ENCODE measurements around the gene TMEM134.
"Not testable (repeated sequence)": the region's sequence is repeated elsewhere in the genome, so short reads cannot be mapped to it uniquely, and the experiment has no call there.

The TMEM134 gene

DNA sequence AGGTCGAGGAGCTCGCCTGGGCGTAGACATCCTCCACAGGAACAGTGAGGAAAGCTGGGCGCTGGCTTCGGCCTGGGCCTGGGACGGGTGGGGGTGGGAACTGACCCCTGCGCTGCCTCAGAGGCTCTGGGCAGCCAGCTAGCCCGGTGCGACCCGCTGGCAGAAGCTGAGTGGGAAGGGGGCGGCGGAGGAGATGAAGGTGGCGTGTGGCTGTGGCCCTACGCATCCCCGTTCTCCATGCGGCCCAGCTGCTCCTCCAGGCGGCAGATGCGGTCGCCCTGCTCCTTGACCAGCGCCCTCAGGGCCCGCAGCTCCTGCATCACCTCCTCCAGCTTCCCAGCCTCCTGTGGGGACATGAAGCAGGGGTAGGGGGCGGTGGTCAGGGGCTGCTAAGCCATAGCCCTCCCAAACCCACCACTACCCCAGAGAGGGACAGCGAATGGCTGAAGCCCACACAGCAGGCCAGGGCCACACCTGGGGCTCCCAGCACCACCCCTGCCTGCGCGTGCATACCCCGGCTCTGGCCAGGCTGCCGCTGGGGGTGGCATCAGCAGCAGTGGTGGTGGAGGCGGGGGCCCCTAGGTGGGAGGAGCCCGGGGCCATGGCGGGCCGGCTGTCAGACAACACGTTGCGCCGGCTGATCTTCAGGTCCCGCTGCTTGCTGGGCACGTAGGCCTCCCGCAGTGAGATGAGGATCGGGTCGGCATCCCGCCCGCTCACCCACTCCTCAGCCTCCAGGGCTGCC is 30.7 kb downstream of the TMEM134 start:
- no peak for DNase-seq (ENCODE audit: low spot score)

DNA sequence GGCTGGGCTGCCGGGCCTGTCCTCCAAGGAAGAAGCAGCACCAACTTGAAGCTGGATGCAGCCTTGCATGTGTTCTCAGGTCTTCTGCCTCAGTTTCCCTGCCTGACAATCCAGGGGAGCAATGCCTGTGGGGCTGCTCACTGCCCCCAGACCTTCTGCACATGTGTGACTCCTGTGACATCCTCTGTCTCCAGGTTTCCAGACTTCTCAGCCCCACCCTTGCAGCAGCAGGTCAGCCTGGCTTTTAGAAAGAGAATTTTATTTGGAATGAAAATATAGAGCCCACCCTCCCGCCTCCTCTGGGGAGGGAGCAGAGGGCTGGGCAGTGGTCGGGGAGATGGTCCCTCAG is 31.3 kb downstream of the TMEM134 start:
- DNase-seq (ENCODE audit: low spot score): no peak

- DNase-seq (ENCODE audit: low spot score): no peak
Observed at GRCh38 chr11:67437082-67437808, 31.8 kb downstream of the TMEM134 start, which contains the start of gene PTPRCAP. Gene PTPRCAP, minus strand, starts transcription at chr11:67437682. Its CDS starts 63 bp downstream, at chr11:67437619.

- no peak for DNase-seq (ENCODE audit: low spot score)
Observed at GRCh38 chr11:67436459-67437081, 32.5 kb downstream of the TMEM134 start.

DNA sequence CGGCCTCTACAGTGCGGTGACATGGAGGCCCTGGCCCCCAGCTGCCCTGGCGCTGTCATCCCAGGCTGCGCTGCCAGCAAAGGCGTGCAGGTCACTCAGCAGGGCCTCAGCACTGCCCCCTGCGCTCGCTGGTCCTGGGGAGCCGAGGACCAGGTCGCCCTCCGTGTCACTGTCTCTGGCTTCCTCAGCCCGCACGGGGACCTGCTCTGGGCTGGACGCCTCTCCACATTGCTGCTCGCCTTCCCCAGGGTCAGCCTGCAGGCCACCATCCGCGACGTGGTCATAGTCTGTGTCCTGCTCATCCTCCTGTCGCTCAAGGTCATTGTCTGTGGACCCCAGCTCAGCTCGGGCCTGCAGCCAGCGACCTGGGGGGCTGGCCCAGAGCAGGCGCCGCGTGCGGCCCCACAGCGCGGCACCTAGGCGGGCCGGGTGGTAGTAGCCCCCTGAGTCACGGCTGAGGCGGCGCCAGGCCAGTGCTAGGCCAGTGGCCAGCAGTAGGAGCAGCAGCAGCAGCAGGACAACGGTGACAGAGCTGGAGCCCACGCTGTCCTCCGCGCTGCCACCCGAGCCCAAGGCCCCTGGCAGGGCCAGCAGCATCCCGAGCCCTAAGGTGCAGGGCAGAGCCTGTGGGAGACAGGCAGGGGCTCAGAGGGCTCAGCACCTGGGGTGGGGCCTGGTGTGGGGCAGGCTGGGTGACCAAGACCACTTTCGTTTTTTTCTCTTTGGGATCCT is 33.2 kb downstream of the TMEM134 start:
- DNase-seq (ENCODE audit: low spot score): no peak

- no peak for DNase-seq (ENCODE audit: low spot score)
Observed at GRCh38 chr11:67435031-67435726, 33.9 kb downstream of the TMEM134 start.

DNA sequence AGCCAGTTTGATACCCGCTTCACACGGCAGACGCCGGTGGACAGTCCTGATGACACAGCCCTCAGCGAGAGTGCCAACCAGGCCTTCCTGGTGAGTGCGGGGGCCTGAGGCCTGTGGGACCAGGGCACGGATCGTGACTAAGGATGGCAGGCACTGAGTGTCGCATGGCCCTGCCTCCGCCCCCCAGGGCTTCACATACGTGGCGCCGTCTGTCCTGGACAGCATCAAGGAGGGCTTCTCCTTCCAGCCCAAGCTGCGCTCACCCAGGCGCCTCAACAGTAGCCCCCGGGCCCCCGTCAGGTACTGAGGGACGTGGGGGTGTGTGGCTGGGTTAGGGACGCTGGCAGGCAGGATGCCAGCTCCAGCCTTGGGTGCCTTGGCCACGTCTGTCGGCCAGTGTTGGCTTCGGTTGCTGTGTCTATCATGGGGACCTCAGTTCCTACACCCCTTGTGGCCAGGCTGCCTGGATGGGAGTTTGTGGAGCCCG is 34.6 kb downstream of the TMEM134 start:
- no peak for DNase-seq (ENCODE audit: low spot score)

DNA sequence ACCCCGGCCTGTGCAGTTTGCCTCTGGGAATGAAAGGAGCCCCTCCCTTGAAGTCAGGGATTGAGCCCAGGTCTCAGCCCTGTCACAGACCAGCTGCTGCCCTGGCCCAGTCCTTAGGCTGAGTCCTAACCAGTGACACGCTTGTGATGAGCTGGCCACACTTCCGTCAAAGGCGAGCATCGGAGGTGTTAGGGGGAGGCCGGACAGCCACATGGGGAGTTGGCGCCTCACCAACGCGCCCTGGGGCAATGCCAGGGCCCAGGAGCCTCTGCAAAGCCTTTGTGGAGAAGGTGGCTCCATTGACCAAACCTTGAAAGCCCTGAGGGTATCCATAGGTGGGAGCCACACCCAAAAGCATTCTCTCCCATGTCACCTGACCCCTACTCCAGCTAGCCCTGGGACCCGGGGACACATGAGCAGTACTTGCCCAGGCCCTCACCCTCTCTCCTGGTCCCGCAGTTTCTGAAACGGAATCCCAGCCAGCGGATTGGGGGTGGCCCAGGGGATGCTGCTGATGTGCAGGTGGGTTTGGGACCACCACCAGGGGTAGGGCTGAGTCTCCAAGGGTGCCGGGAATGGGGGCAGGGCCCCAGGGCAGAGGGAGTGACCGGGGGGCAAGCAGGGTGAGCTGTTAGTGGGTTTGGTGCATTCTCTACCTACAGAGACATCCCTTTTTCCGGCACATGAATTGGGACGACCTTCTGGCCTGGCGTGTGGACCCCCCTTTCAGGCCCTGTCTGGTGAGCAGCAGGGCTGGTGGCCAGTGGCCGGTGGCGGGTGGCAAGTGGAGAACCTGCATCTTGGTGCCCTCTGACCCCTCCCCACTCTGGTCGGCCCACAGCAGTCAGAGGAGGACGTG is 35.3 kb downstream of the TMEM134 start:
- no peak for DNase-seq (ENCODE audit: low spot score)

GRCh38 chr11:67432655-67433349 is 36.2 kb downstream of the TMEM134 start:
- no peak for DNase-seq (ENCODE audit: low spot score)

- DNase-seq (ENCODE audit: low spot score): no peak
Observed at GRCh38 chr11:67431346-67432249, 37.5 kb downstream of the TMEM134 start.

DNA sequence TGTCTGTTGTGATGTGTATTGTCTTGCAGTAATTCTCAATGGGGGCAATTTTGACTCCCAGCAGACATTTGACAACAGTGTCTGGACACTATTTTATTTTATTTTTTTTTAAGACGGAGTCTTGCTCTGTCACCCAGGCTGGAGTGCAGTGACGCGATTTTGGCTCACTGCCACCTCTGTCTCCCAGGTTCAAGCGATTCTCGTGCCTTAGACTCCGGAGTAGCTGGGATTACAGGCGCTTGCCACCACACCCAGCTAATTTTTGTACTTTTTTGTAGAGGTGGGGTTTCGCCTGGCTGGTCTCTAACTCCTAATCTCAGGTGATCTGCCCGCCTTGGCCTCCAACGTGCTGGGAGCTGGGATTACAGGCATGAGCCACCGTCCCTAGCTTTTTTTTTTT is 39.3 kb downstream of the TMEM134 start:
- no peak for DNase-seq (ENCODE audit: low spot score)

DNA sequence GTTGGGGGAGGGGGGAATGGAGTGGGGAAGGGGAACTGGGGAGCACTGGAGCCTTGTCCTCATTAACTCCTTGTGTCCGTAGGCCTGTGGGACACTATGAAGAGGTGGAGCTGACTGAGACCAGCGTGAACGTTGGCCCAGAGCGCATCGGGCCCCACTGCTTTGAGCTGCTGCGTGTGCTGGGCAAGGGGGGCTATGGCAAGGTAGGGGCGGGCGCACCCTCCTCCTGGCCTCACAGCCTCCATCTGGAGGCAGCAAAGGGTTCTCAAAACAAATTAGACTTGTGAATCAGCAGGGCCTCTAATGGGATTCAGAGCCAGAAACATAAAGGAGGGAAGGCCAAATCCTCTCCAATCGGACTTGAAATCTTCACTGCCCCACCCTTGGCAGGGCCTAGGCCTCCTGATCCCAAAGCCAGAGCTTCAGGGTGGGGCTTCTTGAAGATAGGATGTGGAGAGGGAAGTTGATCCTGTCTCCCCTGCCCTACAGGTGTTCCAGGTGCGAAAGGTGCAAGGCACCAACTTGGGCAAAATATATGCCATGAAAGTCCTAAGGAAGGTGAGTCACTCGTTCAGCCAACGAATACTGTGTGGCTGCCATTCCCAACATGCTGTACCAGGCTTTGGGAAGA is 39.9 kb downstream of the TMEM134 start:
- DNase-seq (ENCODE audit: low spot score): no peak

GRCh38 chr11:67428052-67429001 is 40.7 kb downstream of the TMEM134 start, which contains the start of gene RPS6KB2:
Gene RPS6KB2, plus strand, starts transcription at chr11:67428494. Its CDS starts 52 bp downstream, at chr11:67428546.
- DNase-seq (ENCODE audit: low spot score): peak; percentile 100

DNA sequence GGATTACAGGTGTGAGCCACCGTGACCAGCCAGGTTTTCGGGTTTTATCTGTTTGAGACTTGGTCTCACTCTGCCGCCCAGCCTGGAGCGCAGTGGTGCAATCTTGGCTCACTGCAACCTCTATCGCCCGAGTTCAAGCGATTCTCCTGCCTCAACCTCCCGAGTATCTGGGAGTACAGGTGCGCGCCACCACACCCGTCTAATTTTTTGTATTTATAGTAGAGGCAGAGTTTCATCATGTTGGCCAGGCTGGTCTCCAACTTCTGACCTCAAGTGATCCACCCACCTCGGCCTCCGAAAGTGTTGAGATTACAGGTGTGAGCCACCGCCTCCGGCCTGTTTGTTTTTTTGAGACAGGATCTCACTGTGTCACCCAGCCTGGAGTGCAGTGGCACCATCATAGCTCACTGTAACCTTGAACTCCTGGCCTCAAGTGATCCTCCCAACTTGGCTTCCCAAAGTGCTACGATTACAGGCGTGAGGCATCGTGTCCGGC is 41.6 kb downstream of the TMEM134 start:
- DNase-seq (ENCODE audit: low spot score): not testable (repeated sequence)

DNA sequence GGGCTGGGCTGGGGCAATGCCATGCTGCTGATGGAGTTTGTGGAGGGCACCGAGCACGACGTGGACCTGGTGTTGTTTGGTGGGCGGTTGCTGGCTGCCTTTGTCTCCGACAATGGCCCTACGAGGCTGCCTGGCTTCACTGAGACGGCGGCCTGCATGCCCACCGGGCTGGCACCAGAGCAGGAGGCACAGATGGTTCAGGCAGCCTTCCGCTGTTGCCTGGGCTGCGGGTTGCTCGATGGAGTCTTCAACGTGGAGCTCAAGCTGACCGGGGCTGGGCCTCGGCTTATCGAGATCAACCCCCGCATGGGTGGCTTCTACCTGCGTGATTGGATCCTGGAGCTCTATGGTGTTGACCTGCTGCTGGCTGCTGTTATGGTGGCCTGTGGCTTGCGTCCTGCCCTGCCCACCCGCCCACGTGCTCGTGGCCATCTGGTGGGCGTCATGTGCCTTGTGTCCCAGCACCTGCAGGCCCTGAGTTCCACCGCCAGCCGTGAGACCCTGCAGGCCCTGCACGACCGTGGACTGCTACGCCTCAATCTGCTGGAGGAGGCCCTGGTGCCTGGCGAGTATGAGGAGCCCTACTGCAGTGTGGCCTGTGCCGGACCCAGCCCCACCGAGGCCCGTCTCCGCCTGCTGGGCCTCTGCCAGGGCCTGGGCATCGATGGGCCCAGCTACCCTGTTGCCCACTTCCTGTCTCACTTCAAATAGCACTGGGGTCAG is 45.0 kb downstream of the TMEM134 start:
- no peak for DNase-seq (ENCODE audit: low spot score)

GRCh38 chr11:67423466-67423865 is 45.6 kb downstream of the TMEM134 start:
- no peak for DNase-seq (ENCODE audit: low spot score)

All from HuH-7 (cell line).